GM06990 (cell line): ENCODE data around the gene PON1.

Experiments
- DNase-seq: peaks from one replicate; pipeline ENCODE4 v3.0.0-alpha.2; 2011; ENCODE audit not compliant: insufficient read length; ENCODE audit errors: extremely low read depth
- H3K27me3 ChIP-seq: replicated peaks from 2 replicates; pipeline ENCODE4 v1.6.0; 2011; ENCODE audit warnings: low read length; ENCODE audit not compliant: control insufficient read depth, insufficient read depth
- H3K36me3 ChIP-seq: 2 replicates; pipeline ENCODE4 v1.5.1; 2011; ENCODE audit warnings: low read length; ENCODE audit not compliant: control insufficient read depth, insufficient read depth
- H3K4me3 ChIP-seq: replicated peaks from 2 replicates; pipeline ENCODE4 v1.5.1; 2011; ENCODE audit warnings: low read depth, mild to moderate bottlenecking, control low read depth, low read length
- TF ChIP-seq, protein P1 (sequence below): IDR thresholded peaks from 2 replicates; pipeline ENCODE4 v1.5.1; 2011; ENCODE audit warnings: low read length, control low read depth, mild to moderate bottlenecking, inconsistent platforms; ENCODE audit not compliant: insufficient read depth, poor library complexity, severe bottlenecking

The PON1 gene

DNA sequence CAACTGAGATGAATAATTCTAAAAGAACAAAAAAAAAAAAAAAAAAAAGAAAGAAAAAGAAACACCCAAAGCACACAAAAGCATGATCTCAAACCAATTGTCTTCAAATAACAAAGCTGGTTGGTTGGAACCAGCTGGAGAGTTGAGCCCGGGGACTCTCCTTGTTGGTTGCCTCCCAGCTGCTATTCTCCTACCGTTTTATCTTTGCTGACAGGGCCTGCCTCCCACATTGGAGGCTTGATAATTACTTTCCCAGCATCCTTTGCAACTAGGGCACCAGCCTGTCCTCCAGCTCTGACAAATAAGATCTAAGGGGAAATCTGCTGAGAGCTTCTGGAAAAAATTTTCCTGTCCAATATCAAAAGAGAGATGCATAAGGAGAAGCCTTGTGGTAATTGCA is 6.8 kb downstream of the PON1 start:
- H3K4me3 ChIP-seq: no peak overlapping the region
- TF ChIP-seq, protein P1, sequence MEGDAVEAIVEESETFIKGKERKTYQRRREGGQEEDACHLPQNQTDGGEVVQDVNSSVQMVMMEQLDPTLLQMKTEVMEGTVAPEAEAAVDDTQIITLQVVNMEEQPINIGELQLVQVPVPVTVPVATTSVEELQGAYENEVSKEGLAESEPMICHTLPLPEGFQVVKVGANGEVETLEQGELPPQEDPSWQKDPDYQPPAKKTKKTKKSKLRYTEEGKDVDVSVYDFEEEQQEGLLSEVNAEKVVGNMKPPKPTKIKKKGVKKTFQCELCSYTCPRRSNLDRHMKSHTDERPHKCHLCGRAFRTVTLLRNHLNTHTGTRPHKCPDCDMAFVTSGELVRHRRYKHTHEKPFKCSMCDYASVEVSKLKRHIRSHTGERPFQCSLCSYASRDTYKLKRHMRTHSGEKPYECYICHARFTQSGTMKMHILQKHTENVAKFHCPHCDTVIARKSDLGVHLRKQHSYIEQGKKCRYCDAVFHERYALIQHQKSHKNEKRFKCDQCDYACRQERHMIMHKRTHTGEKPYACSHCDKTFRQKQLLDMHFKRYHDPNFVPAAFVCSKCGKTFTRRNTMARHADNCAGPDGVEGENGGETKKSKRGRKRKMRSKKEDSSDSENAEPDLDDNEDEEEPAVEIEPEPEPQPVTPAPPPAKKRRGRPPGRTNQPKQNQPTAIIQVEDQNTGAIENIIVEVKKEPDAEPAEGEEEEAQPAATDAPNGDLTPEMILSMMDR: no peak
- DNase-seq: no peak
- no peaks in the 10 kb centered on the region for H3K27me3 ChIP-seq
- no peaks in the 10 kb centered on the region for H3K36me3 ChIP-seq

DNA sequence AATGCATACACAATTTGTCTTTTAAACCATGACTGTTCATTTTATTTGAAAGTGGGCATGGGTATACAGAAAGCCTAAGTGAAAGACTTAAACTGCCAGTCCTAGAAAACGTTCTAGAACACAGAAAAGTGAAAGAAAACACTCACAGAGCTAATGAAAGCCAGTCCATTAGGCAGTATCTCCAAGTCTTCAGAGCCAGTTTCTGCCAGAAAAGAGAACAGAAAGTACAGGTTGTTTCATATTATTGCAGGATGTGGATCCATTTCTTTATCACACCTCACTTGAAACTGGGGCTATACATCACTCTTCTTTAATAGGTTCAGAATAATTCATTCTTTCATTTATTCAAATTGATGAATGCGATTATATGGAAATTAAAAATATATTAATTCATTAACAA is 7.7 kb downstream of the PON1 start:
- Histone ChIP-seq H3K36me3 (no peaks in the 10 kb centered on the region), H3K4me3 (no peak overlapping the region), H3K27me3 (no peaks in the 10 kb centered on the region)
- TF ChIP-seq, protein P1: no peak
- peak; percentile 6 for DNase-seq

DNA sequence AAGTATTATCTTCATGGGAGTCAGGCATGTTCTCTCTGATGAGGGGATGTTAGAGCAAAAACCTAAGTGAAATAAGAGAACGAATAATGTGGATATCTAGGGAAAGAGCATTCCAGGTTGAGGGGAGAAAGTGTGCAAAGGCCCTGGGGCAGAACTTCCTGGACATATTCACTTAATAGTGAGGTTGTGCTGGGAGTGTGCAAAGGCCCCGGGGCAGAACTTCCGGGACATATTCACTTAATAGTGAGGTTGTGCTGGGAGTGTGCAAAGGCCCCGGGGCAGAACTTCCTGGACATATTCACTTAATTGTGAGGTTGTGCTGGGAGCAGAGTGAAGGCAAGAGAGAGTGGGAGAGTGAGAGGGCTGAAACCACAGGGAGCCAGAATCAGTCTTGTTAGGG is 11.8 kb downstream of the PON1 start:
- Histone ChIP-seq H3K4me3 (no peak overlapping the region), H3K36me3 (no peaks in the 10 kb centered on the region), H3K27me3 (no peaks in the 10 kb centered on the region)
- DNase-seq: no peak
- TF ChIP-seq, protein P1: no peak

DNA sequence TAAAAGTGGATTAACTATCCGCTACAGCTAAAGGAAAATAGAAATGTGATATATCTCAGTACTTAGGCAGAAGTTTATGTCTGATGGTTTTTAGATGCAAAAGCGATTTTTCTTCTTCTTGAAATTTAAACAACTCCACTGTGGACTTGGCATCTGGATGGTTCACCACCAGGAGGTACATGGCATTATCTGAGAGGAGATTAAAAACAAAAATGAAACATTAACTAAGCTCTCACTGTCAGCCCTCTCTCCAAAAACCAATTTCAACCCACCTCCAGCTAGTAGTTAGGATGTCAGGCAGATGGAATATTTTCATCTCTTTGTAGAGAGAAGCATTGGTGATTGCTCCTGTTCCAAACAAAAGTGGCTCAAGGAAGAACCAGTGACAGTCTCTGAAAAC is 12.9 kb downstream of the PON1 start:
- DNase-seq: no peak
- no peaks in the 10 kb centered on the region; the same call in 1 of the 2 replicates for H3K27me3 ChIP-seq
- TF ChIP-seq, protein P1: no peak
- no peaks in the 10 kb centered on the region for H3K36me3 ChIP-seq
- H3K4me3 ChIP-seq: no peak overlapping the region

DNA sequence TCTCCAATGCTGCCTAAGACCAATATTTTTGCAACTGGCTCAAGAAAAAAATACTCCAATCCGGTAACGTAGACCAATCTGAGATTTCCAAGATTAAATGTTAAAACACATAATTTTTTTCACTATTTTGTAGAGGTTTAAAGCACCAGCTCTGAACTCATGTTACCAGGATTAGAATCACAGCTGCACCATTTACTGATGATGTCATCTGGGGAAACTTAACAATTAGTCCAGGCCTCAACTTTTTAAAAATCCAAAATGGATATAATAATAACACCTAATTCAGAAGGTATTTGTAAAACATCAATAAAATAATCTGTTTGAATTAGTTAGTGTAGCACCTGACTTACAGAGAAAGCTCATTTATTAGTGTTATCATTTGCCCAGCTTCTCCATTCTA is 14.4 kb downstream of the PON1 start:
- no peaks in the 10 kb centered on the region for H3K36me3 ChIP-seq

More for the DNA sequence above, 14.4 kb downstream of the PON1 start:
- Histone ChIP-seq H3K4me3 (no peak overlapping the region), H3K27me3 (no peaks in the 10 kb centered on the region; the same call in 1 of the 2 replicates)
- TF ChIP-seq, protein P1: no peak
- DNase-seq: no peak
